ENCODE measurements around the gene VANGL2. TPM values are rescaled to one million over a fixed set of nuclear protein-coding genes. Genes with fewer than 3 reads are reported as not detected.

VANGL2 gene
- total RNA-seq, 1 donor from 2014 or later: 2.1 TPM

DNA sequence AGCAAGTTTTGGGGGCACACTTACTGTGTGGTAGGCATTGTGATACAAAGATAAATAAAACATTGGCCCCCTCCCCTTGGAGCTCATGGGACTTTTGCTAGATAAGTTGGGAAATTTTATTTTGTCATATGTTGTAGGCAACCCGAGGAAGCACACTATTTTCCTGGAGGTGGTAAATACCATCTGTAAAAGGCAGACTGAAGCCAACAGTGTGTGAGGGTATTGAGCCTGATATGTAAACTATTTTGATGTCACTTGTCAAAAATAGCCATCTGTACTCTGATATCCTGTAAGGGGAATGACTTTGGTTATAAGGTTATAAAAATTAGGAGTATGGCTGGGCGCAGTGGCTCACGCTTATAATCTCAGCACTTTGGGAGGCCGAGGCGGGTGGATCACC lies 30.6 kb downstream of the VANGL2 start:
- peaks cover 0 to 2% (median 0%) of the 10 kb centered on the region in 3 donors for H3K36me3 ChIP-seq (ENCODE audit: control insufficient read depth in 3 of 3, insufficient read depth in 3 of 3, low read length in 3 of 3)
- no peak overlapping the region for H3K9ac ChIP-seq (ENCODE audit: low read depth in 1 of 3, low read length in 3 of 3)
- H3K27ac ChIP-seq (ENCODE audit: low read depth, low read length): no peak overlapping the region
- no peaks in the 10 kb centered on the region for H3K9me3 ChIP-seq (ENCODE audit: control insufficient read depth in 3 of 3, low read length in 3 of 3)
- H3K4me3 ChIP-seq (ENCODE audit: low read length in 3 of 3): no peak overlapping the region
- H3K27me3 ChIP-seq (ENCODE audit: control insufficient read depth in 3 of 3, insufficient read depth in 3 of 3, low read length in 3 of 3): no peaks in the 10 kb centered on the region
- H3K4me1 ChIP-seq (ENCODE audit: control insufficient read depth in 3 of 3, insufficient read depth in 3 of 3, low read length in 3 of 3): no peaks in the 10 kb centered on the region

DNA sequence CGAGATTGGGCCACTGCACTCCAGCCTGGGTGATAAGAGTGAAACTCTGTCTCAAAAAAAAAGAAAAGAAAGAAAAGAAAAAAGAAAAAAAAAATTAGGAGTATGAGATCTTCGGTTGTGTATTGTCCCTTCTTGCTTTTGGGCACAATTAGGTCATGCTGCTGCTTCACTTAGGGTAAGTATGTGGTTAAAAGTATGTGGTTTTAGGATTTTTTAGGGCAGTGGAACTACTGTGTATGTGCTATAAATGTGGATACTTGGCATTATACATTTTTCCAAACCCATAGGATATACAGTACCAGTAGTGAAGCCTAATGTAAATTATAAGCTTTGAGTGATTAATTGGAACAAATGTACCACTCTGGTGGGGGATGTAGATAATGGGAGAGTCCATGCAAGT lies 31.2 kb downstream of the VANGL2 start:
- Histone ChIP-seq H3K9ac (ENCODE audit: low read depth in 1 of 3, low read length in 3 of 3) (no peak overlapping the region), H3K27ac (ENCODE audit: low read depth, low read length) (no peak overlapping the region), H3K27me3 (ENCODE audit: control insufficient read depth in 3 of 3, insufficient read depth in 3 of 3, low read length in 3 of 3) (no peaks in the 10 kb centered on the region), H3K9me3 (ENCODE audit: control insufficient read depth in 3 of 3, low read length in 3 of 3) (no peaks in the 10 kb centered on the region), H3K4me1 (ENCODE audit: control insufficient read depth in 3 of 3, insufficient read depth in 3 of 3, low read length in 3 of 3) (no peaks in the 10 kb centered on the region), H3K4me3 (ENCODE audit: low read length in 3 of 3) (no peak overlapping the region), H3K36me3 (ENCODE audit: control insufficient read depth in 3 of 3, insufficient read depth in 3 of 3, low read length in 3 of 3) (peaks cover 0 to 2% (median 0%) of the 10 kb centered on the region in 3 donors)

- Histone ChIP-seq H3K27ac (ENCODE audit: low read depth, low read length) (no peak overlapping the region), H3K4me1 (ENCODE audit: control insufficient read depth in 3 of 3, insufficient read depth in 3 of 3, low read length in 3 of 3) (no peaks in the 10 kb centered on the region), H3K9me3 (ENCODE audit: control insufficient read depth in 3 of 3, low read length in 3 of 3) (no peaks in the 10 kb centered on the region), H3K36me3 (ENCODE audit: control insufficient read depth in 3 of 3, insufficient read depth in 3 of 3, low read length in 3 of 3) (peaks cover 0 to 2% (median 0%) of the 10 kb centered on the region in 3 donors), H3K4me3 (ENCODE audit: low read length in 3 of 3) (no peak overlapping the region), H3K27me3 (ENCODE audit: control insufficient read depth in 3 of 3, insufficient read depth in 3 of 3, low read length in 3 of 3) (no peaks in the 10 kb centered on the region), H3K9ac (ENCODE audit: low read depth in 1 of 3, low read length in 3 of 3) (no peak overlapping the region)
Observed at GRCh38 chr1:160432371-160432786, 32.0 kb downstream of the VANGL2 start.

DNA sequence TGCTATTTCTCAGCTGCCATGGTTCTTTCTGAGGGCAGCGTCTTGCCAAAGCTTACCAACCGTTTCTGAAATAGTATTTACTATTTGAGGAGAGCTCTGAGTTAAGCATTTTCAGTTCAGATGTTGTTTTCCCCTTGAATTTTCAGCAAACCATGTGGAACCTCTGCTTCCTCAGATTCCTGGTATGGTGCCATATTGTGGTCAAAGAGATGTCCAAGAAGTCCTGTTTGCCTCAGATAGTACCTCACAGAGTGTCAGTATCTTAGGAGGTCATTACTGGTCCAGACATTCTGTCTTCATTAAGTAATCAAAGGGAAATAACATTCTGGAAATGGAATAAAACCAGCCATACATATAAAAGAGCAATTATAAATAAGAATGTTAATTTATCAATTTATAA lies 36.6 kb downstream of the VANGL2 start:
- Histone ChIP-seq H3K4me3 (ENCODE audit: low read length in 3 of 3) (no peak overlapping the region), H3K9me3 (ENCODE audit: control insufficient read depth in 3 of 3, low read length in 3 of 3) (no peaks in the 10 kb centered on the region), H3K4me1 (ENCODE audit: control insufficient read depth in 3 of 3, insufficient read depth in 3 of 3, low read length in 3 of 3) (no peaks in the 10 kb centered on the region), H3K27ac (ENCODE audit: low read depth, low read length) (no peak overlapping the region), H3K36me3 (ENCODE audit: control insufficient read depth in 3 of 3, insufficient read depth in 3 of 3, low read length in 3 of 3) (no peaks in the 10 kb centered on the region), H3K9ac (ENCODE audit: low read depth in 1 of 3, low read length in 3 of 3) (no peak overlapping the region), H3K27me3 (ENCODE audit: control insufficient read depth in 3 of 3, insufficient read depth in 3 of 3, low read length in 3 of 3) (no peaks in the 10 kb centered on the region)

DNA sequence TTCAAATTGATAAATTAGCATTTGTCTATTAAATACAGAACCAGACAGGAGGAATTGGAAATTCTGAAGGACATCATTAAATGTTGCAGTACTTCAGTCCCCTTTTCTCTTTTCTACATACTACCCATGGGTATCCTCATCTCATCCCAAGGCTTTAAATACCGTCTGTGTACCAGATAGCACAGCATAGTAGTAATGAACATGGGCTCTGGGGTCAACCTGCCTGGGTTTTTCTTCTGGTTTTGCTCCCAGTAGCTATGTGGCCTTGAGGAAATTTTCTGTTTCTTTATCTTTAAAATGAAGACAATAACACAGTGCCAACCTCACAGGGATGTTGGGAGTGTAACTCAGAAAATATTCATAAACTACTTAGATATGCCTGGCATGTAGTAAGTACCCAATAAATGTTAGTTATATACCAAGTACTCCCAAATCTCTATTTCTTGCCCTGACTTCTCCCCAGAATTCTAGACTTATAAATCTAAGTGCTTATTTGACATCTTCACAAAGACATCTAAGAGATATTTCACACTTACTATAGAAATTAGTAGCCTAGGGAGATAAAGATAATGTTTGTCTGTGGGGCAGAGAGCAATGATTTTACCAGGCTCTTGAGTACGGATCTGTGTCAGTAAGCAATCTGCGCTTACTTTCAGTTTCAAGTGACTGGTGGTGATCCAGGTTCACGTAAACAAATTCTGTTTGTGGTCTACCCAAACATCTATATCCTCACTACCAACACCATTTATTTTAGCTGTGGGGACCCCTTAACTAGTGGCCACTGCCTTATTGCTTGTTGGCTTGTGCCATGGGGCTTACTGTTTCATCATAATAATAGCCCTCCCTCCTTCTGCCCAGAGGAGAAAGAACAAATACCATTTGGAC lies 37.3 kb downstream of the VANGL2 start:
- peak overlapping the region in 1 of 3 donors; percentile 23 for H3K4me3 ChIP-seq (ENCODE audit: low read length in 3 of 3)
- no peak overlapping the region for H3K9ac ChIP-seq (ENCODE audit: low read depth in 1 of 3, low read length in 3 of 3)
- H3K9me3 ChIP-seq (ENCODE audit: control insufficient read depth in 3 of 3, low read length in 3 of 3): no peaks in the 10 kb centered on the region
- no peaks in the 10 kb centered on the region for H3K36me3 ChIP-seq (ENCODE audit: control insufficient read depth in 3 of 3, insufficient read depth in 3 of 3, low read length in 3 of 3)
- H3K27ac ChIP-seq (ENCODE audit: low read depth, low read length): no peak overlapping the region
- no peaks in the 10 kb centered on the region for H3K4me1 ChIP-seq (ENCODE audit: control insufficient read depth in 3 of 3, insufficient read depth in 3 of 3, low read length in 3 of 3)
- H3K27me3 ChIP-seq (ENCODE audit: control insufficient read depth in 3 of 3, insufficient read depth in 3 of 3, low read length in 3 of 3): no peaks in the 10 kb centered on the region

GRCh38 chr1:160438317-160438918 lies 38.1 kb downstream of the VANGL2 start:
- Histone ChIP-seq H3K9ac (ENCODE audit: low read depth in 1 of 3, low read length in 3 of 3) (no peak overlapping the region), H3K9me3 (ENCODE audit: control insufficient read depth in 3 of 3, low read length in 3 of 3) (no peaks in the 10 kb centered on the region), H3K4me3 (ENCODE audit: low read length in 3 of 3) (peak overlapping the region in 1 of 3 donors; percentile 23), H3K27ac (ENCODE audit: low read depth, low read length) (no peak overlapping the region), H3K27me3 (ENCODE audit: control insufficient read depth in 3 of 3, insufficient read depth in 3 of 3, low read length in 3 of 3) (no peaks in the 10 kb centered on the region), H3K4me1 (ENCODE audit: control insufficient read depth in 3 of 3, insufficient read depth in 3 of 3, low read length in 3 of 3) (no peaks in the 10 kb centered on the region), H3K36me3 (ENCODE audit: control insufficient read depth in 3 of 3, insufficient read depth in 3 of 3, low read length in 3 of 3) (no peaks in the 10 kb centered on the region)

- no peaks in the 10 kb centered on the region for H3K4me1 ChIP-seq (ENCODE audit: control insufficient read depth in 3 of 3, insufficient read depth in 3 of 3, low read length in 3 of 3)
- no peaks in the 10 kb centered on the region for H3K27me3 ChIP-seq (ENCODE audit: control insufficient read depth in 3 of 3, insufficient read depth in 3 of 3, low read length in 3 of 3)
- H3K36me3 ChIP-seq (ENCODE audit: control insufficient read depth in 3 of 3, insufficient read depth in 3 of 3, low read length in 3 of 3): no peaks in the 10 kb centered on the region
- H3K4me3 ChIP-seq (ENCODE audit: low read length in 3 of 3): no peak overlapping the region
- H3K9me3 ChIP-seq (ENCODE audit: control insufficient read depth in 3 of 3, low read length in 3 of 3): no peaks in the 10 kb centered on the region
- H3K9ac ChIP-seq (ENCODE audit: low read depth in 1 of 3, low read length in 3 of 3): no peak overlapping the region
- H3K27ac ChIP-seq (ENCODE audit: low read depth, low read length): no peak overlapping the region
Observed at GRCh38 chr1:160438935-160439334, 38.6 kb downstream of the VANGL2 start.

DNA sequence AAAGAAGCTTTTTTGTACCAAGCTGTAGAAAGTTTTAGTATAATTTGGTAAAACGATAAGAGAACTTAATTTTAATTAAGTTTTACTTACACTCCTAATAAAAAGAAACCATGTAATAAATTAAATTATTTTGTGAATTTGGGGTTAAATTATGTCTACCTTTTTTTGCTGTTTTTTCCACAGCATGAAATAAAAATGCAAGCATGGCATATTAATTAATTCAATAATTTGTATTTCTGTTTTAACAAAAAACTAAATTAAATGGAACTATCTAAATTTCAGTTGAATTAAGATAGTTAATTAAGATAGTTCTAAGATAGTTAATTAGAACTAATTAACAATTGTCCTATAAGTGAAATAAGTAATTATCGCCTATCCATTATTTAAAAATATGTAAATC lies 39.4 kb downstream of the VANGL2 start:
- H3K36me3 ChIP-seq (ENCODE audit: control insufficient read depth in 3 of 3, insufficient read depth in 3 of 3, low read length in 3 of 3): no peaks in the 10 kb centered on the region
- H3K4me3 ChIP-seq (ENCODE audit: low read length in 3 of 3): no peak overlapping the region
- H3K9me3 ChIP-seq (ENCODE audit: control insufficient read depth in 3 of 3, low read length in 3 of 3): no peaks in the 10 kb centered on the region
- no peak overlapping the region for H3K9ac ChIP-seq (ENCODE audit: low read depth in 1 of 3, low read length in 3 of 3)
- no peaks in the 10 kb centered on the region for H3K27me3 ChIP-seq (ENCODE audit: control insufficient read depth in 3 of 3, insufficient read depth in 3 of 3, low read length in 3 of 3)
- no peak overlapping the region for H3K27ac ChIP-seq (ENCODE audit: low read depth, low read length)
- H3K4me1 ChIP-seq (ENCODE audit: control insufficient read depth in 3 of 3, insufficient read depth in 3 of 3, low read length in 3 of 3): no peaks in the 10 kb centered on the region

DNA sequence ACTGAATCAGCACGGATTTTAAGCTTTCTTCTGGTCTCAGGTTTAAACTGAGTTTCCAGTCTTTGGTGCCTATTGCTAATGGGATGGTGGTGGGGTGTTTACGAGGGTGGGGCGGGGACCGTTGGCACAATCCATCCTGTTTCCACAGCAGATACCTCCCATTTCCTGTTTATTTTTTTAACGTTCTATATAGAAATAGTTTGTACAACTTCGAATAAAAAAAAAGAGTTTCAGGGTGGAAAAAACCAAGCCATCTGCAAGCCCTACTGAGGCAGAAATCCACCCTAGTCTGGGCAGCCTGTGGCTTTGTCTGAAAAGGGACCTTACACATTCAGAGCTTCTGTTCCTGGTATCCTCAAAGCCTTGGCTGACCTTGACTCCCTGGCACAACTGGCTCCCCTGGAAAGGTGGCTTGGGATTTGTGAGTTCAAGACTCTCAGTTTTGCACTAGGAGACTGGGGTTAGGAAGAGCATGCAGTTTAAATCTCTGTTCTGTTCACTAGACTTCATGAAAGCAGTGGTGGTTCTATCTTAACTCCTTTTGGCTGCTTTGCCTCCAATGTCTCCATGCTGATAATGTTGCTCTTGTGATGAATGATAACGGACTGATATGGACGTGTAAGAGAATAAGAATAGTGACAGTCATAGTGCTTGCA lies 46.7 kb downstream of the VANGL2 start:
- Histone ChIP-seq H3K9me3 (ENCODE audit: control insufficient read depth in 3 of 3, low read length in 3 of 3) (no peaks in the 10 kb centered on the region), H3K27ac (ENCODE audit: low read depth, low read length) (no peak overlapping the region), H3K4me1 (ENCODE audit: control insufficient read depth in 3 of 3, insufficient read depth in 3 of 3, low read length in 3 of 3) (no peaks in the 10 kb centered on the region), H3K27me3 (ENCODE audit: control insufficient read depth in 3 of 3, insufficient read depth in 3 of 3, low read length in 3 of 3) (peaks cover 0 to 1% (median 0%) of the 10 kb centered on the region in 3 donors), H3K36me3 (ENCODE audit: control insufficient read depth in 3 of 3, insufficient read depth in 3 of 3, low read length in 3 of 3) (no peaks in the 10 kb centered on the region), H3K4me3 (ENCODE audit: low read length in 3 of 3) (no peak overlapping the region), H3K9ac (ENCODE audit: low read depth in 1 of 3, low read length in 3 of 3) (no peak overlapping the region)

GRCh38 chr1:160449494-160449893 lies 49.1 kb downstream of the VANGL2 start:
- Histone ChIP-seq H3K27ac (ENCODE audit: low read depth, low read length) (no peak overlapping the region), H3K4me1 (ENCODE audit: control insufficient read depth in 3 of 3, insufficient read depth in 3 of 3, low read length in 3 of 3) (no peaks in the 10 kb centered on the region), H3K4me3 (ENCODE audit: low read length in 3 of 3) (no peak overlapping the region), H3K36me3 (ENCODE audit: control insufficient read depth in 3 of 3, insufficient read depth in 3 of 3, low read length in 3 of 3) (no peaks in the 10 kb centered on the region), H3K9ac (ENCODE audit: low read depth in 1 of 3, low read length in 3 of 3) (no peak overlapping the region), H3K9me3 (ENCODE audit: control insufficient read depth in 3 of 3, low read length in 3 of 3) (no peaks in the 10 kb centered on the region), H3K27me3 (ENCODE audit: control insufficient read depth in 3 of 3, insufficient read depth in 3 of 3, low read length in 3 of 3) (peaks cover 0 to 2% (median 0%) of the 10 kb centered on the region in 3 donors)
